Omental fat pad (tissue), 4 donors: ENCODE results near the gene RPAP2. TPM values are rescaled to one million over a fixed set of nuclear protein-coding genes. Genes with fewer than 3 reads are reported as not detected.
"Not testable (repeated sequence)": the region's sequence is repeated elsewhere in the genome, so short reads cannot be mapped to it uniquely, and the experiment has no call there.

Source experiments
- ATAC-seq: fragments of 150-250 bp; one replicate; pipeline ENCODE4 v1.9.1; 2016; ENCODE audit warnings: mild to moderate bottlenecking, moderate library complexity; ENCODE audit not compliant: low FRiP score
- DNase-seq: peaks from one replicate; pipeline ENCODE4 v3.0.0-alpha.2; 2019; ENCODE audit warnings: low spot score
- CTCF ChIP-seq, 3 donors: fragments of 450-650 bp; IDR thresholded peaks; one replicate each; pipeline ENCODE4 v1.5.1; 2016 to 2017; ENCODE audit warnings: antibody characterized with exemption in 3 of 3, mild to moderate bottlenecking in 3 of 3, moderate library complexity in 2 of 3
- total RNA-seq, 4 donors: library from RNA; depleted of rRNA; stranded (reverse); fragments of >200 nt; gene quantifications; one replicate each; pipeline ENCODE4 v1.1.0, GENCODE V29; 2016

The RPAP2 gene
- 10 to 100 TPM in 1 of 4 donors, 1 to 10 TPM in 3; 4.8 to 11.5 (median 6.7) TPM for total RNA-seq

GRCh38 chr1:92298573-92299476 is at the start of gene RPAP2, which contains the start of gene GLMN:
RPAP2 (plus strand) TSS chr1:92299059; CDS start chr1:92299074, 15 bp downstream.
GLMN (minus strand) TSS chr1:92298987; CDS start chr1:92297999, 988 bp downstream.
- DNase-seq: peak; percentile 29
- TF ChIP-seq CTCF (IDR thresholded peaks at IDR 0.05): no peak
- ATAC-seq: peak; percentile 100

- not testable (repeated sequence) for DNase-seq, ATAC-seq
These were observed 44.1 kb upstream of the RPAP2 start for GRCh38 chr1:92254714-92255113.

- ATAC-seq (no peak), DNase-seq (no peak)
- TF ChIP-seq CTCF (IDR thresholded peaks at IDR 0.05): no peak
These were observed 39.5 kb upstream of the RPAP2 start for GRCh38 chr1:92259350-92259749.

- ATAC-seq (no peak), DNase-seq (no peak)
- TF ChIP-seq CTCF (IDR thresholded peaks at IDR 0.05): no peak
These were observed 36.3 kb upstream of the RPAP2 start for GRCh38 chr1:92262516-92262915.

- no peak for TF ChIP-seq CTCF (IDR thresholded peaks at IDR 0.05)
- no peak for DNase-seq
- ATAC-seq: no peak
These were observed 25.8 kb upstream of the RPAP2 start for GRCh38 chr1:92273039-92273438.

- no peak for ATAC-seq
- no peak for TF ChIP-seq CTCF (IDR thresholded peaks at IDR 0.05)
- DNase-seq: no peak
These were observed 23.9 kb upstream of the RPAP2 start for GRCh38 chr1:92274939-92275338.

GRCh38 chr1:92276082-92276481 is 22.8 kb upstream of the RPAP2 start:
- TF ChIP-seq CTCF (IDR thresholded peaks at IDR 0.05): no peak
- no peak for DNase-seq

More at GRCh38 chr1:92276082-92276481, 22.8 kb upstream of the RPAP2 start:
- no peak for ATAC-seq
